Stimulated activated CD4-positive, alpha-beta T cell treated with anti-CD3 and anti-CD28 coated beads, TNF-alpha, amount 100 ng/mL, for 4 hours (primary cell): Measurements from ENCODE around the gene HK3.

Source experiments
- DNase-seq, 3 experiments: peaks; one replicate each; pipeline ENCODE4 v3.0.0-alpha.2; 2020; ENCODE audit warnings: low read depth in 3 of 3

The HK3 gene

GRCh38 chr5:176849611-176850227, 49.4 kb downstream of the HK3 start:
- DNase-seq, result no peak

- no peak for DNase-seq
Measured at GRCh38 chr5:176848651-176849050, 50.5 kb downstream of the HK3 start.

GRCh38 chr5:176847726-176848290, 51.3 kb downstream of the HK3 start:
- no peak for DNase-seq

GRCh38 chr5:176847148-176847547, 52.0 kb downstream of the HK3 start:
- DNase-seq, result no peak

- DNase-seq, result no peak
Measured at GRCh38 chr5:176846335-176847140, 52.6 kb downstream of the HK3 start.

GRCh38 chr5:176845392-176845713, 53.8 kb downstream of the HK3 start:
- DNase-seq, result no peak

- DNase-seq, result no peak
Measured at GRCh38 chr5:176844706-176845391, 54.3 kb downstream of the HK3 start.

- DNase-seq, result no peak
Measured at GRCh38 chr5:176844281-176844680, 54.9 kb downstream of the HK3 start.

GRCh38 chr5:176843673-176844072, 55.5 kb downstream of the HK3 start:
- no peak for DNase-seq

GRCh38 chr5:176837707-176838115, 61.4 kb downstream of the HK3 start:
- peak; percentile 19 to 44 (median 33) for DNase-seq

- DNase-seq, result no peak
Measured at GRCh38 chr5:176836811-176837706, 62.1 kb downstream of the HK3 start.

GRCh38 chr5:176835918-176836317, 63.2 kb downstream of the HK3 start:
- no peak for DNase-seq

GRCh38 chr5:176833286-176833685, 65.9 kb downstream of the HK3 start:
- no peak for DNase-seq

GRCh38 chr5:176832162-176832561, 67.0 kb downstream of the HK3 start:
- DNase-seq, result no peak

GRCh38 chr5:176831425-176831824, 67.7 kb downstream of the HK3 start:
- DNase-seq, result no peak

GRCh38 chr5:176830995-176831423, 68.1 kb downstream of the HK3 start:
- DNase-seq, result no peak
